HG02610 (cell line): ENCODE data around the gene KCNH1.

Experiments used
- ATAC-seq: cut with Tn5 transposase; IDR thresholded peaks from one replicate; pipeline ENCODE4 v1.9.1; 2021; ENCODE audit warnings: mild to moderate bottlenecking, moderate library complexity; ENCODE audit not compliant: unreplicated experiment

The KCNH1 gene

GRCh38 chr1:210730023-210730422, 403.9 kb downstream of the KCNH1 start:
- ATAC-seq: no peak

- ATAC-seq: no peak
These were observed 405.4 kb downstream of the KCNH1 start for GRCh38 chr1:210728437-210729149.

- no peak for ATAC-seq
These were observed 406.2 kb downstream of the KCNH1 start for GRCh38 chr1:210727709-210728108.

GRCh38 chr1:210726621-210727020, 407.3 kb downstream of the KCNH1 start:
- no peak for ATAC-seq

- no peak for ATAC-seq
These were observed 409.2 kb downstream of the KCNH1 start for GRCh38 chr1:210724768-210725167.

GRCh38 chr1:210723646-210724045, 410.3 kb downstream of the KCNH1 start:
- ATAC-seq: no peak

- ATAC-seq: no peak
These were observed 411.4 kb downstream of the KCNH1 start for GRCh38 chr1:210722410-210723081.

- no peak for ATAC-seq
These were observed 418.9 kb downstream of the KCNH1 start for GRCh38 chr1:210715072-210715471.

- ATAC-seq: no peak
These were observed 421.9 kb downstream of the KCNH1 start for GRCh38 chr1:210711825-210712612.

- no peak for ATAC-seq
These were observed 424.2 kb downstream of the KCNH1 start for GRCh38 chr1:210709701-210710100.

GRCh38 chr1:210707300-210708240, 426.4 kb downstream of the KCNH1 start:
- ATAC-seq: no peak

GRCh38 chr1:210706246-210706645, 427.7 kb downstream of the KCNH1 start:
- no peak for ATAC-seq

GRCh38 chr1:210705086-210705485, 428.9 kb downstream of the KCNH1 start:
- ATAC-seq: no peak

GRCh38 chr1:210703593-210703992, 430.4 kb downstream of the KCNH1 start:
- ATAC-seq: no peak

- ATAC-seq: no peak
These were observed 431.4 kb downstream of the KCNH1 start for GRCh38 chr1:210702506-210702905.

- ATAC-seq: no peak
These were observed 433.4 kb downstream of the KCNH1 start for GRCh38 chr1:210700511-210700910.

- no peak for ATAC-seq
These were observed 433.9 kb downstream of the KCNH1 start for GRCh38 chr1:210700083-210700482.

- no peak for ATAC-seq
These were observed 435.3 kb downstream of the KCNH1 start for GRCh38 chr1:210698661-210699060.

GRCh38 chr1:210697185-210697584, 436.8 kb downstream of the KCNH1 start:
- ATAC-seq: peak; percentile 4

- peak; percentile 97 for ATAC-seq
These were observed 437.2 kb downstream of the KCNH1 start for GRCh38 chr1:210696709-210697108.

- ATAC-seq: no peak
These were observed 438.9 kb downstream of the KCNH1 start for GRCh38 chr1:210695026-210695425.
